CD4-positive, alpha-beta T cell (primary cell): ENCODE results near the gene FST. TPM values are rescaled to one million over a fixed set of nuclear protein-coding genes. Genes with fewer than 3 reads are reported as not detected.

Source experiments
- ATAC-seq: fragments of 200-7000 bp; cut with Tn5 transposase; one replicate; pipeline ENCODE4 v1.10.0; 2022; ENCODE audit warnings: mild to moderate bottlenecking; ENCODE audit not compliant: poor library complexity
- CTCF ChIA-PET: fragments of 350-600 bp; sonication (Branson Sonifier 250); formaldehyde crosslinking; loops from one replicate; lab custom pipeline; 2021; ENCODE audit warnings: antibody characterized with exemption, inconsistent platforms; lab: Charles Lee
- POLR2A ChIA-PET: fragments of 350-600 bp; sonication (Branson Sonifier 250); formaldehyde crosslinking; loops from one replicate; lab custom pipeline; 2021; ENCODE audit warnings: antibody characterized with exemption, inconsistent platforms; lab: Charles Lee
- DNase-seq, 14 experiments: peaks; one replicate each; pipeline ENCODE4 v3.0.0-alpha.2; 2013 to 2020; ENCODE audit warnings: mixed read lengths in 2 of 14
- H3K27ac ChIP-seq, 2 donors: one replicate each; pipeline versions ENCODE4 v1.5.1 to v1.7.0; 2013; ENCODE audit warnings: low read length in 2 of 2, low read depth in 1 of 2, mild to moderate bottlenecking in 1 of 2
- H3K27me3 ChIP-seq, 2 experiments: 1 replicate in 1 of 2; 2 replicates in 1 of 2; pipeline versions ENCODE4 v1.6.1 to v1.7.0; 2013; ENCODE audit warnings: low read length in 2 of 2, control low read depth in 1 of 2, mild to moderate bottlenecking in 1 of 2, moderate library complexity in 1 of 2; ENCODE audit not compliant: insufficient read depth in 2 of 2, control insufficient read depth in 1 of 2
- H3K36me3 ChIP-seq: one replicate; pipeline ENCODE4 v1.6.1; 2013; ENCODE audit warnings: low read length, control low read depth; ENCODE audit not compliant: insufficient read depth
- H3K4me1 ChIP-seq: one replicate; pipeline ENCODE4 v1.6.1; 2013; ENCODE audit warnings: low read length, control low read depth; ENCODE audit not compliant: insufficient read depth
- H3K4me3 ChIP-seq: one replicate; pipeline ENCODE4 v1.5.1; 2013; ENCODE audit warnings: mild to moderate bottlenecking, low read length, moderate library complexity
- H3K9me3 ChIP-seq, 2 experiments: 1 replicate in 1 of 2; 2 replicates in 1 of 2; pipeline versions ENCODE4 v1.6.1 to v1.7.0; 2013; ENCODE audit warnings: low read length in 2 of 2, mild to moderate bottlenecking in 2 of 2, control low read depth in 1 of 2, moderate library complexity in 1 of 2; ENCODE audit not compliant: control insufficient read depth in 1 of 2, insufficient read depth in 1 of 2
- H3K27ac Mint-ChIP-seq: one replicate; pipeline ENCODE4 v1.8.0; 2020; ENCODE audit warnings: mixed read lengths
- H3K27me3 Mint-ChIP-seq: one replicate; pipeline ENCODE4 v1.8.0; 2021; ENCODE audit warnings: mixed read lengths
- H3K36me3 Mint-ChIP-seq: one replicate; pipeline ENCODE4 v1.8.0; 2021; ENCODE audit warnings: low read depth, mixed read lengths
- H3K4me1 Mint-ChIP-seq: one replicate; pipeline ENCODE4 v1.8.0; 2021; ENCODE audit warnings: low read depth, mixed read lengths
- H3K4me3 Mint-ChIP-seq: one replicate; pipeline ENCODE4 v1.8.0; 2020; ENCODE audit warnings: mild to moderate bottlenecking, mixed read lengths
- H3K9me3 Mint-ChIP-seq: one replicate; pipeline ENCODE4 v1.8.0; 2020; ENCODE audit warnings: mixed read lengths
- intact Hi-C, 2 experiments: fragments of 100-400 bp; cut with DNase I in 1 of 2; cut with micrococcal nuclease in 1 of 2; formaldehyde crosslinking; loops; one replicate each; pipeline versions ENCODE4 v1.15.1 to v1.9.0; 2023 to 2025; cut with DNase I, micrococcal nuclease
- total RNA-seq, 174 experiments: library from RNA in 2 of 174; stranded (reverse) in 2 of 174; gene quantifications; one replicate each; pipeline ENCODE4 v1.2.3 and lab custom pipeline; 2021 to 2026
- TF ChIP-seq, protein P1 (sequence below): fragments of 200-600 bp; IDR thresholded peaks from one replicate; pipeline ENCODE4 v1.8.0; 2022; ENCODE audit warnings: antibody characterized with exemption, mild to moderate bottlenecking

FST gene
- total RNA-seq, 2 experiments from 2014 or later, result 0.67 to 0.99 TPM

DNA sequence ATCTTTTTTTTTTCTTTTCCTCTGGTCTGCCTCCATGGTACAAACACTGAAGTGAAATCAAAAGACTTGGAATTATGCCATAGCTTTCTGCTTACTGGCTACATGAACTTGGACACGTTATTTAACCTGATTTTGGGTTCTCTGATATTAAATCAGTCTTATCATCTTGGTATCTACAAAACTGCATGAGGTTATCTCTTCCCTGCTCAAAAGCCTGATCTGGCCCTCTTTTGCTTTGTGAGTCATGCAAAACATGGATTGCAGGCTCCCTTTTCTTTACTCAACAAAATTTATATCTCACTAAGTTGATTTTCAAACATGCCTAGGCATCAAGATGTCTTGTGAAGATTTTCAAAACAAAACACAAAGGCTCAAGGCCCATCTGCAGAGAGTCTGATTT is 45.9 kb upstream of the FST start:
- no peak for DNase-seq
- CTCF ChIA-PET, result no interaction called here
- Histone ChIP-seq H3K27me3 (peaks cover 0 to 4% of the 10 kb centered on the region in 2 experiments), H3K9me3 (no peaks in the 10 kb centered on the region), H3K4me1 (no peaks in the 10 kb centered on the region), H3K27ac (no peak overlapping the region), H3K4me3 (no peak overlapping the region), H3K36me3 (no peaks in the 10 kb centered on the region)
- no peak for ATAC-seq
- Mint-ChIP-seq H3K9me3 (no peaks in the 10 kb centered on the region), H3K27me3 (peaks cover 23% of the 10 kb centered on the region), H3K27ac (no peak overlapping the region), H3K36me3 (no peaks in the 10 kb centered on the region), H3K4me3 (no peak overlapping the region), H3K4me1 (no peaks in the 10 kb centered on the region)
- intact Hi-C loops, result no loop called here
- POLR2A ChIA-PET, result no interaction called here
- TF ChIP-seq, protein P1, sequence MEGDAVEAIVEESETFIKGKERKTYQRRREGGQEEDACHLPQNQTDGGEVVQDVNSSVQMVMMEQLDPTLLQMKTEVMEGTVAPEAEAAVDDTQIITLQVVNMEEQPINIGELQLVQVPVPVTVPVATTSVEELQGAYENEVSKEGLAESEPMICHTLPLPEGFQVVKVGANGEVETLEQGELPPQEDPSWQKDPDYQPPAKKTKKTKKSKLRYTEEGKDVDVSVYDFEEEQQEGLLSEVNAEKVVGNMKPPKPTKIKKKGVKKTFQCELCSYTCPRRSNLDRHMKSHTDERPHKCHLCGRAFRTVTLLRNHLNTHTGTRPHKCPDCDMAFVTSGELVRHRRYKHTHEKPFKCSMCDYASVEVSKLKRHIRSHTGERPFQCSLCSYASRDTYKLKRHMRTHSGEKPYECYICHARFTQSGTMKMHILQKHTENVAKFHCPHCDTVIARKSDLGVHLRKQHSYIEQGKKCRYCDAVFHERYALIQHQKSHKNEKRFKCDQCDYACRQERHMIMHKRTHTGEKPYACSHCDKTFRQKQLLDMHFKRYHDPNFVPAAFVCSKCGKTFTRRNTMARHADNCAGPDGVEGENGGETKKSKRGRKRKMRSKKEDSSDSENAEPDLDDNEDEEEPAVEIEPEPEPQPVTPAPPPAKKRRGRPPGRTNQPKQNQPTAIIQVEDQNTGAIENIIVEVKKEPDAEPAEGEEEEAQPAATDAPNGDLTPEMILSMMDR, result no peak

DNA sequence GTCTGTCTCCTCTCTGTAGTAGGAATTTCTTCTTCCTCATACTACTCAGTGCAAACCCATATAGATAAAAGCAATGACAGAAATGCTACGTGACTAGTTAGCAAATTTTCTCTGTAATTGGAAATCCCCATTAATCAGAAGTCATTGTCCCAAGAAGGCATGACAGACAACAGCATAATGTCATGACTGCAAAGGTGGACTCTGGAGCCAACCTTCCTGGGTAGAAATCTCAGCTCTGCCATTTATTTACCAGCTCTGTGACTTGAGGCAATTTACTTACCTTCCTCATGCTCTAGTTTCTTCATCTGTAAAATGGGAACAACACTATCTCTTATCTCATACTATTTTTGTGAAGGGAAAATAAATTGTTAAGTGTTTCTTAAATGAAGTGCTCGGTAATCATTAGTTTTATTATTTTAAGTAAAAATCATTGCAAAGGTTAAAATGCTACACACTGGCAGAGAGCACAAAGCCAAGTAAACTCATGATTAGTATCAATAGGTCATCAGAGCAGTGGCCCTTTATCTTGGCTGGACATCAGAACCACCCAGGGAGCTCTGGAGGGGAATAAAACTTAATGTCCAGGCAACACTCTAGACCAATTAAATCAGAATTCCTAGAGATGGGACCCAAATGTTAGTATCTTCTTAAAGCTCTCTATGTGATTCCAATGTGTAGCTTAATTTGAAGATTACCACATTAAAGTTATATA is 43.8 kb upstream of the FST start:
- no peaks in the 10 kb centered on the region for H3K36me3 Mint-ChIP-seq
- no peak overlapping the region for H3K27ac Mint-ChIP-seq
- H3K4me3 ChIP-seq, result no peak overlapping the region
- ChIA-PET POLR2A (no interaction called here), CTCF (no interaction called here)
- no peak overlapping the region for H3K27ac ChIP-seq
- TF ChIP-seq, protein P1, result no peak
- peaks cover 12% of the 10 kb centered on the region for H3K27me3 Mint-ChIP-seq
- no peaks in the 10 kb centered on the region for H3K9me3 ChIP-seq
- peaks cover 0 to 4% of the 10 kb centered on the region in 2 experiments for H3K27me3 ChIP-seq
- no peaks in the 10 kb centered on the region for H3K4me1 ChIP-seq
- H3K4me3 Mint-ChIP-seq, result no peak overlapping the region
- ATAC-seq (no peak), DNase-seq (no peak)
- H3K9me3 Mint-ChIP-seq, result no peaks in the 10 kb centered on the region
- no peaks in the 10 kb centered on the region for H3K36me3 ChIP-seq
- intact Hi-C loops, result no loop called here
- no peaks in the 10 kb centered on the region for H3K4me1 Mint-ChIP-seq

DNA sequence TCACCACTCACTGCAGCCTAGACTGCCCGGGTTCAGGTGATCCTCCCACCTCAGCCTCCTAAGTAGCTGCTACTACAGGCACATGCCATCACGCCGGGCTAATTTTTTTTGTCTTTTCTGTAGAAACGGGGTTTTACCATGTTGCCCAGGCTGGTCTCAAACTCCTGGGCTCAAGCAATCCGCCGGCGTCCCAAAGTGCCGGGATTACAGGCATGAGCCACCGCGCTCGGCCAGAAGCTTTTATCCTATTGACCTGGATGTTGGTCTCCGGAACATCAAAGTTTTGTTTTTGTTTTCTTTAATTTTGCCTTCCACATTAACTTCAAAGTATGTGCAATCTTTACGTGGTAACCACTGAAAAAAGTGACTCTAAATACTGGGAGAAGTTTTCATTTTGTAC is 42.4 kb upstream of the FST start:
- TF ChIP-seq, protein P1, result no peak
- no peak overlapping the region for H3K27ac ChIP-seq
- ChIA-PET POLR2A (no interaction called here), CTCF (no interaction called here)
- no peaks in the 10 kb centered on the region for H3K4me1 ChIP-seq
- H3K27me3 ChIP-seq, result peaks cover 0 to 4% of the 10 kb centered on the region in 2 experiments
- Mint-ChIP-seq H3K4me3 (no peak overlapping the region), H3K27me3 (peaks cover 12% of the 10 kb centered on the region), H3K27ac (no peak overlapping the region), H3K9me3 (no peaks in the 10 kb centered on the region), H3K36me3 (no peaks in the 10 kb centered on the region), H3K4me1 (no peaks in the 10 kb centered on the region)
- ATAC-seq (no peak), DNase-seq (no peak)
- H3K36me3 ChIP-seq, result no peaks in the 10 kb centered on the region
- H3K9me3 ChIP-seq, result no peaks in the 10 kb centered on the region
- H3K4me3 ChIP-seq, result no peak overlapping the region
- intact Hi-C loops, result no loop called here
